Activated T-helper 2 cell treated with anti-CD3 and anti-CD28 coated beads, Interferon-gamma antibody, Interleukin-2, Interleukin-4, amounts not matched to agents 10 μg/mL and 5 μg/mL and 100 μg/mL, durations not matched to agents 14 hours and 24 hours and 36 hours (primary cell): ENCODE results near the gene ASB11. TPM values are rescaled to one million over a fixed set of nuclear protein-coding genes. Genes with fewer than 3 reads are reported as not detected.
"Not testable (repeated sequence)": the region's sequence is repeated elsewhere in the genome, so short reads cannot be mapped to it uniquely, and the experiment has no call there.

Source experiments
- DNase-seq: peaks from one replicate; pipeline ENCODE4 v3.0.0; 2021; ENCODE audit warnings: low spot score
- H3K27ac Mint-ChIP-seq: one replicate; pipeline ENCODE4 v1.8.0; 2021; ENCODE audit warnings: mixed read lengths
- H3K27me3 Mint-ChIP-seq: one replicate; pipeline ENCODE4 v1.8.0; 2021; ENCODE audit warnings: low read depth, mixed read lengths
- H3K36me3 Mint-ChIP-seq: one replicate; pipeline ENCODE4 v1.8.0; 2021; ENCODE audit warnings: low read depth, mixed read lengths
- H3K4me1 Mint-ChIP-seq: one replicate; pipeline ENCODE4 v1.8.0; 2021; ENCODE audit warnings: low read depth, mixed read lengths
- H3K4me3 Mint-ChIP-seq: one replicate; pipeline ENCODE4 v1.8.0; 2021; ENCODE audit warnings: low read depth, mild to moderate bottlenecking, moderate library complexity, mixed read lengths
- H3K9me3 Mint-ChIP-seq: one replicate; pipeline ENCODE4 v1.8.0; 2021; ENCODE audit warnings: mixed read lengths
- intact Hi-C: fragments of 100-400 bp; cut with micrococcal nuclease; formaldehyde crosslinking; loops from one replicate; pipeline ENCODE4 v1.15.1; 2023
- total RNA-seq: library from RNA; stranded (reverse); gene quantifications from 2 replicates; pipeline ENCODE4 v1.2.3, GENCODE V29; 2022

The ASB11 gene
- total RNA-seq, 1 donor from 2014 or later: not detected

- intact Hi-C loops: no loop called here
- H3K4me3 Mint-ChIP-seq: no peak overlapping the region
- no peaks in the 10 kb centered on the region for H3K9me3 Mint-ChIP-seq
- H3K4me1 Mint-ChIP-seq: peaks cover 7% of the 10 kb centered on the region
- DNase-seq: no peak
- H3K27ac Mint-ChIP-seq: no peak overlapping the region
- no peaks in the 10 kb centered on the region for H3K36me3 Mint-ChIP-seq
- H3K27me3 Mint-ChIP-seq: no peaks in the 10 kb centered on the region
These were observed 16.7 kb downstream of the ASB11 start for GRCh38 chrX:15298780-15299179.

GRCh38 chrX:15298201-15298600 is 17.2 kb downstream of the ASB11 start:
- Mint-ChIP-seq H3K9me3 (no peaks in the 10 kb centered on the region), H3K27ac (no peak overlapping the region), H3K27me3 (no peaks in the 10 kb centered on the region), H3K36me3 (no peaks in the 10 kb centered on the region), H3K4me3 (no peak overlapping the region), H3K4me1 (peaks cover 7% of the 10 kb centered on the region)
- intact Hi-C loops: no loop called here
- no peak for DNase-seq

GRCh38 chrX:15293451-15293850 is 22.0 kb downstream of the ASB11 start:
- Mint-ChIP-seq H3K36me3 (no peaks in the 10 kb centered on the region), H3K4me1 (no peaks in the 10 kb centered on the region), H3K27me3 (no peaks in the 10 kb centered on the region), H3K4me3 (no peak overlapping the region), H3K27ac (no peak overlapping the region), H3K9me3 (no peaks in the 10 kb centered on the region)
- intact Hi-C loops: no loop called here
- no peak for DNase-seq

GRCh38 chrX:15292861-15293260 is 22.6 kb downstream of the ASB11 start:
- no peak for DNase-seq
- Mint-ChIP-seq H3K36me3 (no peaks in the 10 kb centered on the region), H3K4me1 (no peaks in the 10 kb centered on the region), H3K4me3 (no peak overlapping the region), H3K27me3 (no peaks in the 10 kb centered on the region), H3K27ac (no peak overlapping the region), H3K9me3 (no peaks in the 10 kb centered on the region)
- intact Hi-C loops: no loop called here

- intact Hi-C loops: no loop called here
- Mint-ChIP-seq H3K27me3 (no peaks in the 10 kb centered on the region), H3K4me1 (no peaks in the 10 kb centered on the region), H3K9me3 (no peaks in the 10 kb centered on the region), H3K36me3 (no peaks in the 10 kb centered on the region), H3K27ac (no peak overlapping the region), H3K4me3 (no peak overlapping the region)
- no peak for DNase-seq
These were observed 37.8 kb downstream of the ASB11 start for GRCh38 chrX:15277604-15278003.

- intact Hi-C loops: no loop called here
- Mint-ChIP-seq H3K27ac (no peak overlapping the region), H3K9me3 (no peaks in the 10 kb centered on the region), H3K4me3 (no peak overlapping the region), H3K36me3 (no peaks in the 10 kb centered on the region), H3K4me1 (peaks cover 1% of the 10 kb centered on the region), H3K27me3 (no peaks in the 10 kb centered on the region)
- no peak for DNase-seq
These were observed 40.5 kb downstream of the ASB11 start for GRCh38 chrX:15274946-15275345.

GRCh38 chrX:15273275-15273674 is 42.2 kb downstream of the ASB11 start:
- H3K27me3 Mint-ChIP-seq, H3K4me1 Mint-ChIP-seq, H3K27ac Mint-ChIP-seq, H3K36me3 Mint-ChIP-seq, H3K9me3 Mint-ChIP-seq, intact Hi-C loops, DNase-seq, H3K4me3 Mint-ChIP-seq: not testable (repeated sequence)

- Mint-ChIP-seq H3K4me3 (no peak overlapping the region), H3K4me1 (peaks cover 5% of the 10 kb centered on the region), H3K36me3 (no peaks in the 10 kb centered on the region), H3K27ac (no peak overlapping the region), H3K27me3 (no peaks in the 10 kb centered on the region), H3K9me3 (no peaks in the 10 kb centered on the region)
- intact Hi-C loops: no loop called here
- DNase-seq: no peak
These were observed 43.7 kb downstream of the ASB11 start for GRCh38 chrX:15271757-15272156.

GRCh38 chrX:15269618-15270521 is 45.6 kb downstream of the ASB11 start, which contains the start of gene ASB9:
Gene ASB9, minus strand, starts transcription at chrX:15270083. Its CDS starts 209 bp downstream, at chrX:15269874.
- Mint-ChIP-seq H3K27ac (no peak within 1 kb of the TSS), H3K9me3 (no peaks in the 10 kb centered on the region), H3K27me3 (no peaks in the 10 kb centered on the region), H3K4me3 (no peak within 1 kb of the TSS), H3K4me1 (peaks cover 5% of the 10 kb centered on the region), H3K36me3 (no peaks in the 10 kb centered on the region)
- DNase-seq: no peak
- intact Hi-C loops: no loop called here

GRCh38 chrX:15269120-15269519 is 46.3 kb downstream of the ASB11 start:
- no peaks in the 10 kb centered on the region for H3K9me3 Mint-ChIP-seq
- intact Hi-C loops: no loop called here
- peaks cover 5% of the 10 kb centered on the region for H3K4me1 Mint-ChIP-seq

GRCh38 chrX:15254852-15255251 is 60.6 kb downstream of the ASB11 start:
- no peak for DNase-seq
- intact Hi-C loops: no loop called here
- H3K4me3 Mint-ChIP-seq: no peak overlapping the region
- H3K4me1 Mint-ChIP-seq: no peaks in the 10 kb centered on the region
- H3K9me3 Mint-ChIP-seq: no peaks in the 10 kb centered on the region
- H3K27ac Mint-ChIP-seq: no peak overlapping the region
- no peaks in the 10 kb centered on the region for H3K36me3 Mint-ChIP-seq
- no peaks in the 10 kb centered on the region for H3K27me3 Mint-ChIP-seq

More at GRCh38 chrX:15269120-15269519, 46.3 kb downstream of the ASB11 start:
- Mint-ChIP-seq H3K36me3 (no peaks in the 10 kb centered on the region), H3K4me3 (no peak overlapping the region), H3K27ac (no peak overlapping the region), H3K27me3 (no peaks in the 10 kb centered on the region)
- DNase-seq: no peak

GRCh38 chrX:15245896-15246295 is 69.5 kb downstream of the ASB11 start:
- Mint-ChIP-seq H3K4me1 (peaks cover 10% of the 10 kb centered on the region), H3K36me3 (no peaks in the 10 kb centered on the region), H3K27me3 (peaks cover 2% of the 10 kb centered on the region), H3K9me3 (no peaks in the 10 kb centered on the region), H3K4me3 (no peak overlapping the region), H3K27ac (no peak overlapping the region)
- no peak for DNase-seq
- intact Hi-C loops: loop anchor here (1.0 to 10.0 kb wide), 3 partner anchors 43 to 201 kb away; no protein-coding TSS in a partner anchor

GRCh38 chrX:15244421-15244820 is 71.0 kb downstream of the ASB11 start:
- Mint-ChIP-seq H3K9me3 (no peaks in the 10 kb centered on the region), H3K4me3 (no peak overlapping the region), H3K27me3 (peaks cover 2% of the 10 kb centered on the region), H3K4me1 (peaks cover 10% of the 10 kb centered on the region), H3K36me3 (no peaks in the 10 kb centered on the region), H3K27ac (no peak overlapping the region)
- no peak for DNase-seq
- intact Hi-C loops: loop anchor here (5.0 to 10.0 kb wide), 2 partner anchors 102 to 200 kb away; no protein-coding TSS in a partner anchor
